ENCODE results near the gene GNAS-AS1. TPM values are rescaled to one million over a fixed set of nuclear protein-coding genes. Genes with fewer than 3 reads are reported as not detected.

Gene GNAS-AS1
- total RNA-seq, 1 donor, result 0.43 TPM

GRCh38 chr20:58787211-58788005, 63.3 kb downstream of the GNAS-AS1 start:
- TF ChIP-seq CTCF (IDR thresholded peaks at IDR 0.05; ENCODE audit: insufficient read depth, low read depth, low read length), result no peak
- H3K4me3 ChIP-seq (ENCODE audit: low read depth, low read length), result no peak overlapping the region
- DNase-seq (ENCODE audit: low read depth), result no peak

GRCh38 chr20:58784321-58785074, 66.2 kb downstream of the GNAS-AS1 start:
- no peak for TF ChIP-seq CTCF (IDR thresholded peaks at IDR 0.05; ENCODE audit: insufficient read depth, low read depth, low read length)
- no peak overlapping the region for H3K4me3 ChIP-seq (ENCODE audit: low read depth, low read length)
- no peak for DNase-seq (ENCODE audit: low read depth)

- DNase-seq (ENCODE audit: low read depth), result no peak
- H3K4me3 ChIP-seq (ENCODE audit: low read depth, low read length), result no peak overlapping the region
- TF ChIP-seq CTCF (IDR thresholded peaks at IDR 0.05; ENCODE audit: insufficient read depth, low read depth, low read length), result no peak
Measured at GRCh38 chr20:58783511-58784011, 67.1 kb downstream of the GNAS-AS1 start.

GRCh38 chr20:58781138-58781537, 69.6 kb downstream of the GNAS-AS1 start:
- DNase-seq (ENCODE audit: low read depth), result no peak
- no peak for TF ChIP-seq CTCF (IDR thresholded peaks at IDR 0.05; ENCODE audit: insufficient read depth, low read depth, low read length)
- H3K4me3 ChIP-seq (ENCODE audit: low read depth, low read length), result no peak overlapping the region

- no peak for DNase-seq (ENCODE audit: low read depth)
- TF ChIP-seq CTCF (IDR thresholded peaks at IDR 0.05; ENCODE audit: insufficient read depth, low read depth, low read length), result no peak
- H3K4me3 ChIP-seq (ENCODE audit: low read depth, low read length), result no peak overlapping the region
Measured at GRCh38 chr20:58778760-58779159, 71.9 kb downstream of the GNAS-AS1 start.

GRCh38 chr20:58777657-58778056, 73.0 kb downstream of the GNAS-AS1 start:
- DNase-seq (ENCODE audit: low read depth), result no peak
- no peak for TF ChIP-seq CTCF (IDR thresholded peaks at IDR 0.05; ENCODE audit: insufficient read depth, low read depth, low read length)
- no peak overlapping the region for H3K4me3 ChIP-seq (ENCODE audit: low read depth, low read length)
